Transverse colon (tissue), 4 donors: ENCODE data around the gene TBX10.

Experiments
- EP300 ChIP-seq: sonication (generic); formaldehyde crosslinking; IDR thresholded peaks from one replicate; pipeline ENCODE4 v1.6.1; 2017; ENCODE audit warnings: antibody characterized with exemption, low read depth
- POLR2A ChIP-seq: fragments of 450-650 bp; IDR thresholded peaks from one replicate; pipeline ENCODE4 v1.6.1; 2016; ENCODE audit warnings: antibody characterized with exemption, mild to moderate bottlenecking, moderate library complexity
- POLR2AphosphoS5 ChIP-seq, 3 donors: sonication (generic); formaldehyde crosslinking; IDR thresholded peaks; one replicate each; pipeline ENCODE4 v1.6.1; 2016; ENCODE audit warnings: antibody characterized with exemption in 3 of 3
- TF ChIP-seq, protein P1 (sequence below), 5 experiments: fragments of 200-600 bp in 3 of 5; fragments of 450-650 bp in 2 of 5; sonication (generic) in 3 of 5; IDR thresholded peaks; 1 replicate in 2 of 5; 2 replicates in 3 of 5; pipeline ENCODE4 v1.5.1; 2016 to 2017; ENCODE audit warnings: antibody characterized with exemption in 5 of 5, inconsistent platforms in 3 of 5, mild to moderate bottlenecking in 2 of 5, moderate library complexity in 1 of 5

DNA sequence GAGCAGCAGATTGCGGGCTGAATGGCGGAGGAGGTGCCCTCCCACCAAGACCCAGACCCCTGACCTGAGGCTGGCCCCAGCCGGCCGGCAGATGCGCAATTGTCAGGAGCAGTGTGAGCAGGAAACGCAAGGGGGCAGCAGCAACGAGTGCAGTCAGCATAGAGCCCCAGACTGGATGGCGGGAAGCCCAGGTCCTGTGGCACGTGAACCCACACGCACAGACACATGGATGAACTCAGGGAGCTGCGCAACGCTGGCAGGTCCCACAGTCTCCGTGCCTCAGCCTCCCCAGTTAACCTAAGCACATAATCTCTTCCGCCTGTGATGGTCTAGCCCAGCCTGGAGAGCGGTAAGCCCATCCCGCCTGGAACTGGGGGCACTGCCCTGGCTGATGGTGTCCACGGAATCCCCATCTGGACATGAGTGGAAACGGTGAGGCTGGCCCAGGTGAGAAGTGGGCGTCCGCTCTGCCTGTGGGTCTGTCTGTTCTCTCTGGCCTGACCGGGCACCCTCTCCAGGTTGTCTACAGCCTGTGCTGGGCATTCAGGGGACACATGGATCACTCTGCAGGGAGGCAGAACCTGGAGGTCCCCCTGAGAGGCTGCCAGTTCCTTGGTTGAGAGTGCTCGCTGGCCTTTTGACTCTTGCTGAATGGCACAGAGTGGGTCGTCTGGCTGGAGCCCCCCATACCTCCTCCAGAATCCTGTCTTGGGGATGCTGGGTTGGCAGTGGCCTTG lies 626 bp upstream of the TBX10 start:
- TF ChIP-seq, protein P1, sequence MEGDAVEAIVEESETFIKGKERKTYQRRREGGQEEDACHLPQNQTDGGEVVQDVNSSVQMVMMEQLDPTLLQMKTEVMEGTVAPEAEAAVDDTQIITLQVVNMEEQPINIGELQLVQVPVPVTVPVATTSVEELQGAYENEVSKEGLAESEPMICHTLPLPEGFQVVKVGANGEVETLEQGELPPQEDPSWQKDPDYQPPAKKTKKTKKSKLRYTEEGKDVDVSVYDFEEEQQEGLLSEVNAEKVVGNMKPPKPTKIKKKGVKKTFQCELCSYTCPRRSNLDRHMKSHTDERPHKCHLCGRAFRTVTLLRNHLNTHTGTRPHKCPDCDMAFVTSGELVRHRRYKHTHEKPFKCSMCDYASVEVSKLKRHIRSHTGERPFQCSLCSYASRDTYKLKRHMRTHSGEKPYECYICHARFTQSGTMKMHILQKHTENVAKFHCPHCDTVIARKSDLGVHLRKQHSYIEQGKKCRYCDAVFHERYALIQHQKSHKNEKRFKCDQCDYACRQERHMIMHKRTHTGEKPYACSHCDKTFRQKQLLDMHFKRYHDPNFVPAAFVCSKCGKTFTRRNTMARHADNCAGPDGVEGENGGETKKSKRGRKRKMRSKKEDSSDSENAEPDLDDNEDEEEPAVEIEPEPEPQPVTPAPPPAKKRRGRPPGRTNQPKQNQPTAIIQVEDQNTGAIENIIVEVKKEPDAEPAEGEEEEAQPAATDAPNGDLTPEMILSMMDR (IDR thresholded peaks at IDR 0.05): peak; percentile 57 to 75 (median 70)
- no peak for TF ChIP-seq POLR2AphosphoS5 (IDR thresholded peaks at IDR 0.05)
- no peak for TF ChIP-seq POLR2A
- no peak for TF ChIP-seq EP300
